Peyer's patch (tissue), 4 donors: ENCODE results near the gene RSRC1. TPM values are rescaled to one million over a fixed set of nuclear protein-coding genes. Genes with fewer than 3 reads are reported as not detected.

Experiments used
- DNase-seq, 3 donors: peaks; one replicate each; pipeline ENCODE4 v3.0.0-alpha.2; 2017 to 2019
- H3K27ac ChIP-seq, 4 donors: fragments of 200-600 bp; sonication (generic); one replicate each; pipeline ENCODE4 v1.5.1; 2016 to 2019
- H3K27me3 ChIP-seq, 2 donors: fragments of 200-600 bp; sonication (generic); one replicate each; pipeline ENCODE4 v1.5.1; 2019
- H3K36me3 ChIP-seq, 3 donors: fragments of 200-600 bp; sonication (generic); one replicate each; pipeline ENCODE4 v1.5.1; 2016 to 2019
- H3K4me1 ChIP-seq, 4 donors: fragments of 200-600 bp; sonication (generic); one replicate each; pipeline ENCODE4 v1.5.1; 2016 to 2019
- H3K4me3 ChIP-seq, 4 donors: fragments of 200-600 bp; sonication (generic); 1 replicate in 3 of 4; 2 replicates in 1 of 4; pipeline ENCODE4 v1.5.1; 2016 to 2019; ENCODE audit warnings: mild to moderate bottlenecking in 1 of 4
- H3K9me3 ChIP-seq, 4 donors: fragments of 200-600 bp; sonication (generic); one replicate each; pipeline ENCODE4 v1.5.1; 2016 to 2019; ENCODE audit warnings: mild to moderate bottlenecking in 1 of 4
- POLR2A ChIP-seq, 2 donors: fragments of 450-650 bp; IDR thresholded peaks; one replicate each; pipeline ENCODE4 v1.5.1; 2017; ENCODE audit warnings: antibody characterized with exemption in 2 of 2, mild to moderate bottlenecking in 2 of 2, moderate library complexity in 2 of 2
- total RNA-seq, 4 donors: library from RNA; depleted of rRNA; stranded (reverse); fragments of >200 nt; gene quantifications; one replicate each; pipeline ENCODE4 v1.1.0, GENCODE V29; 2016
- TF ChIP-seq, protein P1 (sequence below), 6 experiments: fragments of 450-650 bp in 4 of 6; fragments of 200-600 bp in 2 of 6; sonication (generic) in 1 of 6; IDR thresholded peaks; one replicate each; pipeline ENCODE4 v1.5.1; 2017 to 2019; ENCODE audit warnings: antibody characterized with exemption in 6 of 6, mild to moderate bottlenecking in 3 of 6, moderate library complexity in 1 of 6

RSRC1 gene
- total RNA-seq, 4 donors from 2014 or later, result 12.4 to 152 (median 29.4) TPM

DNA sequence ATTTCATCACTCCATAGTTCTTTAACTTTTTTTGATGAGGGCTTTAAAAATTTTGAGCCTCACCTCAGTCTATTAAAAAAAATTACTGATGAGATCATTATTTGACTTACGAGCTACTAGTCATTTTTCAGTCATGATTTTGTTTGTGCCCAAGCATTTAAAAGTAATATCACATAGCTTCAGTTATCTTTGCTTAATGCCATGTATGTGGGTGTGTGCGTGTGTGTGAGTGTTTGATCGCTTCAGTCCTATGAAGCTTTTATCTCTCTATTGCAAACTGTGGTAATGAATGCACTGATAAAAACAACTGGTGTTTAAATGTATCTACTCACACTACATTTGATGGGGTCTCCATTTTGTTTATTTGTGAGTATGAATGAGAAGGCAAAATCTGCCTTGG, 49.8 kb downstream of the RSRC1 start:
- no peak for TF ChIP-seq POLR2A (IDR thresholded peaks at IDR 0.05)
- TF ChIP-seq, protein P1, sequence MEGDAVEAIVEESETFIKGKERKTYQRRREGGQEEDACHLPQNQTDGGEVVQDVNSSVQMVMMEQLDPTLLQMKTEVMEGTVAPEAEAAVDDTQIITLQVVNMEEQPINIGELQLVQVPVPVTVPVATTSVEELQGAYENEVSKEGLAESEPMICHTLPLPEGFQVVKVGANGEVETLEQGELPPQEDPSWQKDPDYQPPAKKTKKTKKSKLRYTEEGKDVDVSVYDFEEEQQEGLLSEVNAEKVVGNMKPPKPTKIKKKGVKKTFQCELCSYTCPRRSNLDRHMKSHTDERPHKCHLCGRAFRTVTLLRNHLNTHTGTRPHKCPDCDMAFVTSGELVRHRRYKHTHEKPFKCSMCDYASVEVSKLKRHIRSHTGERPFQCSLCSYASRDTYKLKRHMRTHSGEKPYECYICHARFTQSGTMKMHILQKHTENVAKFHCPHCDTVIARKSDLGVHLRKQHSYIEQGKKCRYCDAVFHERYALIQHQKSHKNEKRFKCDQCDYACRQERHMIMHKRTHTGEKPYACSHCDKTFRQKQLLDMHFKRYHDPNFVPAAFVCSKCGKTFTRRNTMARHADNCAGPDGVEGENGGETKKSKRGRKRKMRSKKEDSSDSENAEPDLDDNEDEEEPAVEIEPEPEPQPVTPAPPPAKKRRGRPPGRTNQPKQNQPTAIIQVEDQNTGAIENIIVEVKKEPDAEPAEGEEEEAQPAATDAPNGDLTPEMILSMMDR (IDR thresholded peaks at IDR 0.05), result no peak
- H3K4me1 ChIP-seq, result no peaks in the 10 kb centered on the region
- no peak overlapping the region for H3K27ac ChIP-seq
- no peak overlapping the region for H3K4me3 ChIP-seq
- H3K27me3 ChIP-seq, result no peaks in the 10 kb centered on the region
- DNase-seq, result no peak
- no peaks in the 10 kb centered on the region for H3K9me3 ChIP-seq
- no peaks in the 10 kb centered on the region for H3K36me3 ChIP-seq

DNA sequence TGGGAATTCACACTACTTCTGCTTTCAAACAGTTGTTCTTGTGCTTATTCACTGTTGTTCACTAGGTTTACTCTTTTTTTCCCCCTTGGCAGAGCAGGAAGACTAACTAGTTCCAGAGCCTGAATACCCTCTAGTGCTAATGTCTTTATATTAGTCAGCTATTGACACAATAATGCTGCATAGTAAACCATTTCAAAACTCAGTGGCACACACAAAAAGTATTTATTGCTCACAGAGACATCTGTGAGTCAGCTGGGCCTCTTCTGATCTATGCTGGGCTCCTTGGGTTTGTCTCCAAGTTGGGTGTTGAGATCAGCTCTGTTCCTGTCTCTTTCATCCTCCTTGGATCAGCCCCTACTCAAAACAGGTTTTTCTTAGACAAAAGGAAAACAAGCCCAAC, 51.1 kb downstream of the RSRC1 start:
- no peaks in the 10 kb centered on the region for H3K4me1 ChIP-seq
- no peak overlapping the region for H3K27ac ChIP-seq
- no peak for DNase-seq
- H3K9me3 ChIP-seq, result no peaks in the 10 kb centered on the region
- no peaks in the 10 kb centered on the region for H3K27me3 ChIP-seq
- TF ChIP-seq, protein P1 (IDR thresholded peaks at IDR 0.05), result no peak
- TF ChIP-seq POLR2A (IDR thresholded peaks at IDR 0.05), result no peak
- H3K36me3 ChIP-seq, result no peaks in the 10 kb centered on the region
- H3K4me3 ChIP-seq, result no peak overlapping the region

DNA sequence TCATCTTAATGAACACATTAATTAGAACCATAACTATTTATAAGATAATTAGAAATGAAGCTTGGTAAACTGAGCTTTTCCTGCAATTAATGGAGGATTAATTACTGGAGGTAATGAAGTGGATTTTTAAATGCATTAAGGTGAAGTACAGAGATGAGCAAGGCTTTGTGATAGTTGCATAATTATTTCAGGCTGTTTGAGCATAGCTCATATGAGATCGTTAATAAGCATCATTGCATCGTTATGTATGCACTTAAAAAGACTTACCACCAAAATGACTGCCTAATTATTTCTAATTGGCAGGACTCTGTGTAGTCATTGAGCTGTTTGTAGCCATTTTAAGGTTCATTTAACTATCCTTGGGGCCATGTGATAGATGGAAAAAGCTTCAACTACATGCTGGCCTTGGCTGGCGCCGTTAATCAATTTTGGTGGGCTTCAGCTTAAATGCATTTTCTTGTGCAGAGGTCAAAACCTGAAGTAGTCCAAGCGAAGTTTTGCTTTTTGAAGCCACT, 55.3 kb downstream of the RSRC1 start:
- DNase-seq, result no peak
- no peaks in the 10 kb centered on the region for H3K9me3 ChIP-seq
- H3K27ac ChIP-seq, result no peak overlapping the region
- H3K27me3 ChIP-seq, result no peaks in the 10 kb centered on the region
- H3K4me3 ChIP-seq, result no peak overlapping the region
- no peaks in the 10 kb centered on the region for H3K4me1 ChIP-seq
- H3K36me3 ChIP-seq, result no peaks in the 10 kb centered on the region
- TF ChIP-seq POLR2A (IDR thresholded peaks at IDR 0.05), result no peak
- TF ChIP-seq, protein P1 (IDR thresholded peaks at IDR 0.05), result no peak

- Histone ChIP-seq H3K36me3 (no peaks in the 10 kb centered on the region), H3K9me3 (no peaks in the 10 kb centered on the region), H3K4me1 (no peaks in the 10 kb centered on the region), H3K27me3 (no peaks in the 10 kb centered on the region), H3K4me3 (no peak overlapping the region), H3K27ac (no peak overlapping the region)
- DNase-seq, result no peak
- no peak for TF ChIP-seq POLR2A (IDR thresholded peaks at IDR 0.05)
- TF ChIP-seq, protein P1 (IDR thresholded peaks at IDR 0.05), result no peak
Measured at GRCh38 chr3:158165730-158166129, 55.8 kb downstream of the RSRC1 start.

DNA sequence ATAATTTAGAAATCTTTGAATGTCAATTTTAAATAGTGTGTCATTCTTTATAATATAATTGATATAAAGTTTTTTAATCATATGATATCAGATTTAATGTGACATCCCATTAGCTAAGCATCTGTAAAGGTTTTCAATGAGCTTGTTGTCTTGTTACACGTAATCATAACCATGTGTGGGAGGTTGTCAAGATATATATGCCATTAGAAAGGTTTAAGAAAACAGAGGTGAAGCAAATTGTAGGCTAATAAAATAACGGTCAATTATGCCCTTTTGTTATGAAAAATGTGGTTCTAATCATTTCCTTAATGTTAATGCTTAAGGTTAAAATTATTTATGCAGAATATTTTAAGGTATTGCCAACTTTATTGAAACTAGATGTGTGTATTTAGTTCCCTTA, 56.3 kb downstream of the RSRC1 start:
- no peak overlapping the region for H3K4me3 ChIP-seq
- H3K27me3 ChIP-seq, result no peaks in the 10 kb centered on the region
- no peak for DNase-seq
- H3K36me3 ChIP-seq, result no peaks in the 10 kb centered on the region
- H3K9me3 ChIP-seq, result no peaks in the 10 kb centered on the region
- H3K4me1 ChIP-seq, result no peaks in the 10 kb centered on the region
- no peak overlapping the region for H3K27ac ChIP-seq
- TF ChIP-seq POLR2A (IDR thresholded peaks at IDR 0.05), result no peak
- TF ChIP-seq, protein P1 (IDR thresholded peaks at IDR 0.05), result no peak
